Mesothelial cell of epicardium (in vitro differentiated cells): Measurements from ENCODE around the gene HOXB7. TPM values are rescaled to one million over a fixed set of nuclear protein-coding genes. Genes with fewer than 3 reads are reported as not detected.

Source experiments
- DNase-seq, 2 experiments: peaks; one replicate each; pipeline ENCODE4 v3.0.0; 2021; ENCODE audit warnings: low spot score in 2 of 2; ENCODE audit not compliant: unreplicated experiment in 2 of 2
- H3K27ac Mint-ChIP-seq: 2 replicates; pipeline ENCODE4 v1.8.0; 2021; ENCODE audit warnings: mixed read lengths
- H3K27me3 Mint-ChIP-seq: 2 replicates; pipeline ENCODE4 v1.8.0; 2021; ENCODE audit warnings: low read depth, mixed read lengths
- H3K36me3 Mint-ChIP-seq: 2 replicates; pipeline ENCODE4 v1.8.0; 2021; ENCODE audit warnings: mixed read lengths
- H3K4me1 Mint-ChIP-seq: 2 replicates; pipeline ENCODE4 v1.8.0; 2021; ENCODE audit warnings: mixed read lengths
- H3K4me3 Mint-ChIP-seq: 2 replicates; pipeline ENCODE4 v1.8.0; 2021; ENCODE audit warnings: mild to moderate bottlenecking, moderate library complexity, mixed read lengths
- H3K9me3 Mint-ChIP-seq: 2 replicates; pipeline ENCODE4 v1.8.0; 2021; ENCODE audit warnings: mixed read lengths
- total RNA-seq: library from RNA; stranded (reverse); gene quantifications from 3 replicates; pipeline ENCODE4 v1.2.1, GENCODE V29; 2021
- TF ChIP-seq, protein P1 (sequence below): fragments of 200-600 bp; sonication (generic); IDR thresholded peaks from one replicate; pipeline ENCODE4 v1.5.0; 2021; ENCODE audit warnings: antibody characterized with exemption; ENCODE audit not compliant: unreplicated experiment

The HOXB7 gene
- total RNA-seq, 1 donor from 2014 or later: 20.3 TPM

DNA sequence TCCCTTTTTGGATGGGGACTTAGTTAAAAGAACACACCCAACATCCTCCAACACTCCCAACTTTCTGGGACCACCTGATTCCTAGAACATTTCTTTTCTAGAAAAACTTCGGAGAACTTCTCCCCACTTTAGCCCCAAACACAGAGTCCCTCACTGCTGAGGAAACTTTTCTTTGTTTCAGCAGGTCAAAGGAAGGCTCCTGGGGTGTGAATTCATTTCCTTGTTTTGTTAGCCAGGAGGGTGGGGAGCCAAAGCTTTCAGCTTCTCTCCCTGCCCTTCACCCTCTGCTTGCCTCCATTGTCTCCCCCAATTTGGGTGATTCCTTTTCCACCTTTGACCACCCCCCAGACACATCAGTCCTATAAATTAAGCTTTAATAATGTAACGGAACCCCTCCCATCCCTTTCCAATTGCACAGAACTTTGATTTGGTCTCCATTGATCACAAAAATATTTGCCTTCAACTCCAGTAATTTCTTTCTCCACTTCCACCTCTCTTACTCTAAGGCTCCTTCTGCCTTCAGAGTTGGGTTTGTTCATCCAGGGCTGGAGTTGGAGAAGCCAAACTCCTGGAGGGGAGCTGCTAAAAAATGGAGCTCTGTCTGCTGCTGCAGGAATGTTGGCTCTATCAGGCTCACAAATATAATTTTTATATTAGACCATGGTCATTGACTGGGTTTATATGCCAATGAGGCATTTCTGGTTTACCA lies 43.0 kb downstream of the HOXB7 start:
- TF ChIP-seq, protein P1, sequence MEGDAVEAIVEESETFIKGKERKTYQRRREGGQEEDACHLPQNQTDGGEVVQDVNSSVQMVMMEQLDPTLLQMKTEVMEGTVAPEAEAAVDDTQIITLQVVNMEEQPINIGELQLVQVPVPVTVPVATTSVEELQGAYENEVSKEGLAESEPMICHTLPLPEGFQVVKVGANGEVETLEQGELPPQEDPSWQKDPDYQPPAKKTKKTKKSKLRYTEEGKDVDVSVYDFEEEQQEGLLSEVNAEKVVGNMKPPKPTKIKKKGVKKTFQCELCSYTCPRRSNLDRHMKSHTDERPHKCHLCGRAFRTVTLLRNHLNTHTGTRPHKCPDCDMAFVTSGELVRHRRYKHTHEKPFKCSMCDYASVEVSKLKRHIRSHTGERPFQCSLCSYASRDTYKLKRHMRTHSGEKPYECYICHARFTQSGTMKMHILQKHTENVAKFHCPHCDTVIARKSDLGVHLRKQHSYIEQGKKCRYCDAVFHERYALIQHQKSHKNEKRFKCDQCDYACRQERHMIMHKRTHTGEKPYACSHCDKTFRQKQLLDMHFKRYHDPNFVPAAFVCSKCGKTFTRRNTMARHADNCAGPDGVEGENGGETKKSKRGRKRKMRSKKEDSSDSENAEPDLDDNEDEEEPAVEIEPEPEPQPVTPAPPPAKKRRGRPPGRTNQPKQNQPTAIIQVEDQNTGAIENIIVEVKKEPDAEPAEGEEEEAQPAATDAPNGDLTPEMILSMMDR: no peak
- Mint-ChIP-seq H3K4me1 (peaks cover 50% of the 10 kb centered on the region), H3K27me3 (no peaks in the 10 kb centered on the region), H3K36me3 (peaks cover 9% of the 10 kb centered on the region), H3K4me3 (no peak overlapping the region), H3K27ac (no peak overlapping the region), H3K9me3 (no peaks in the 10 kb centered on the region)
- DNase-seq: no peak

DNA sequence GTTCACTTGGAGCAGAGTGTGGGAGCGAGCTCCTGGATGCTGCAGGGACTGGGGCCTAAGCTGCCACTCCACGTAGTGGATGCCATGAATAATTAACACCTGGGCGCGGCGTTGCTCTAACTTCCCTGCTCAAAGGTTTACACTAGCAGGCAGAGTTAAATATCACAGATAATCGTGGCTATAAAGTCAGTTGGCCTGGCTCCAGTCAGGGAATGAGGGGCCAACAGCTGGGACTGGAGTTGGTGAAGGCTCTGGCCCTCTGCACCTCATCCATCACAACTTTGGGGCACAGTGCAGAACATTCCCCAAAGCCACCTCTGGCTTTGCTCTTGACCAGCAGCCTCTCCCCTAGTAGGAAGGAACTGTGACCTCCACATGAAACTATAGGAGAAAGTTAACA lies 43.6 kb downstream of the HOXB7 start:
- Mint-ChIP-seq H3K4me3 (no peak overlapping the region), H3K9me3 (no peaks in the 10 kb centered on the region), H3K4me1 (peaks cover 50% of the 10 kb centered on the region), H3K27ac (no peak overlapping the region), H3K36me3 (peaks cover 6% of the 10 kb centered on the region), H3K27me3 (no peaks in the 10 kb centered on the region)
- no peak for DNase-seq
- TF ChIP-seq, protein P1: no peak

DNA sequence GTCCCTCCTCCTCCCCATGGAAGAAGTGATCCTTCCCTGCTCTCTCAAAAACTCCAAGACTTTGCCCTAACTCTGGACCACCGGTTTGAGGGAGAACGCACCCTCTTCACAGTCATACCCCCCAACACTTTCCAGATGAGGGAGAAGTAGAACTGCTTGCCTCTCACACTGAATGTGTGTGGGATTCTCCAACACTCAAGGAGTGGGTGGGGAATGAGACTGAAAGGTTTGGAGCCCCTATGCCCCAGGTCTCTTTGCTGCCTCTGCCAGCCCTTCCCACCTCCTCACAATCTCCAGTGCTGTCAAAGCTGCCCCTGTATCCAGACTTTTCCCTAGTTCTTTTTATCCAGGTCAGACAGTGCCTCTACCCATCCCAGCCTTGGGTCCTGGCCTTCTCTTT lies 44.1 kb downstream of the HOXB7 start:
- Mint-ChIP-seq H3K27ac (no peak overlapping the region), H3K9me3 (no peaks in the 10 kb centered on the region), H3K4me3 (no peak overlapping the region), H3K36me3 (peaks cover 7% of the 10 kb centered on the region), H3K27me3 (no peaks in the 10 kb centered on the region), H3K4me1 (peaks cover 50% of the 10 kb centered on the region)
- no peak for DNase-seq
- TF ChIP-seq, protein P1: no peak

DNA sequence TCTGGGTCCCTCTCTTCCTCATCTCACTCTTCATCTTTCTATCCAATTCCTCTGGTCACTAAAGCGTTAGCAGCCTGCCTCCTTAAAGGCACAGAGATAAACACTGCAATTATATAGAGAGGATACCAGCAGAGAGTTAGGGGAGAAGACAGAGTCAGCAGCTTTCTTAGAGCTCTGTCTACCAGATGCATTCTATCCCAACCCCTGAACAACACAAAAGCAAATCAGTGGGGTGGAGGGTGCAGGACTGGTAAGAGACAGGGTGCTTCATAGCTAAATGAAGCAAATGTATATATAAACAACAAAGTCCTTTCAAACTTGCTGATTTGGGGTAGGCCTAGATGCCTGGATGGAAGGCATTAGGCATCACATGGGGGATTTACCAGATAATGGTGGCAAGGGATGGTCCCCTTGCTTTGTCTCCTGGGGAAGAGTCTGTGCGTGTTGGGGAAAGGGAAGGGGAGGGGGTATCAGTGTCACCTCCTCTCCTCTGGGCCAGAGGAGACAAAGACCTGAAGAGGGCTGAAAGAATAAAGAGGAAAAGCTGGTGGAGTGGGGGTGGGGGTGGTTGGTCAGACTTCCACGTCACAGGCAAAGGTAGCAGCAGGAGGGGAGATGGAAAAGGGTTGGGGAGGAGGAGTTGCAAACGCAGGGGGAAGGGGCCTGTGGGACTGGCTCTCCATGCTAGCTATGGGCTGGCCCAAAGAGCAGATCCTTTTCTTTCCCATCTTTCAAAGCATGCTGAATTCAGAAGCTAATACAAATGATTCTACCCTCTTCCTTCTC lies 44.7 kb downstream of the HOXB7 start:
- Mint-ChIP-seq H3K4me3 (no peak overlapping the region), H3K27ac (no peak overlapping the region), H3K27me3 (no peaks in the 10 kb centered on the region), H3K9me3 (no peaks in the 10 kb centered on the region), H3K4me1 (peaks cover 50% of the 10 kb centered on the region), H3K36me3 (peaks cover 7% of the 10 kb centered on the region)
- no peak for DNase-seq
- TF ChIP-seq, protein P1: no peak

DNA sequence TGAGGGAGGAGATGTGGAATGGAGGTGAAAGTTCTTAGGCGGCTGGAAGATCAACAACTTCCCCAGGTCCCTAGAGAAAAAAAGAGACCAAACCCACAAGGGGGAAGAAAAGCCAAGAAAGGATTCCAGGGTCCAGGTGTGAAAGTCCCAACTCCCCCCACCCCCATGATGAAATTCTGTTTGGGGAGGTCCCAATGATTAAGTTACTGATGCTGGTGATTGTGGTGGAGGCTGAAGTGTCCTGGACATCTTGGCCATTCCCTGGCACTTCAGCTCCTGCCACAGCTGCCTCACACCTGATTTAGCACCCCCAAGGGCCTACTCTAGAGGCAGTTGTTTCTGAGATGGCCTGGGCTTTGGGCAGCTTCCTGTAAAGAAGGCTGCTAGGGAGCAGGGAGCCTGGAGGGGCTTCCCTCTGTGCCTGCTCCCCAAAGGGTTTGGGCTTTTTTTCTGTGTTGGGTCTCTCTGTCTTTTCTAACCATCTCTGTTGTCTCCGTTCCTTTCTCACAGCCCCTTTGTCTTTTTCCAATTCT lies 45.7 kb downstream of the HOXB7 start:
- Mint-ChIP-seq H3K27ac (no peak overlapping the region), H3K36me3 (peaks cover 4% of the 10 kb centered on the region), H3K4me3 (no peak overlapping the region), H3K9me3 (no peaks in the 10 kb centered on the region), H3K4me1 (peaks cover 49% of the 10 kb centered on the region), H3K27me3 (no peaks in the 10 kb centered on the region)
- TF ChIP-seq, protein P1: no peak
- DNase-seq: no peak
